IMR-90 (cell line): ENCODE measurements around the gene CENPN. TPM values are rescaled to one million over a fixed set of nuclear protein-coding genes. Genes with fewer than 3 reads are reported as not detected.

Experiments used
- ATAC-seq: fragments of 200-7000 bp; cut with Tn5 transposase; 2 replicates; pipeline ENCODE4 v1.9.1; 2020; ENCODE audit warnings: low read depth, mild to moderate bottlenecking, moderate library complexity
- BruUV-seq: library from RNA; stranded (reverse); fragments of 400-500 nt; replicated peaks from 2 replicates; lab custom pipeline; 2021; lab: Mats Ljungman, UMichigan
- CTCF ChIA-PET: fragments of 300-600 bp; formaldehyde crosslinking; extraction: SDS; loops from one replicate; lab custom pipeline; 2021; ENCODE audit warnings: antibody characterized with exemption; lab: Yijun Ruan, JAX
- POLR2A ChIA-PET: fragments of 300-600 bp; sonication (Branson Sonifier 250); formaldehyde crosslinking; loops from one replicate; lab custom pipeline; 2022; ENCODE audit warnings: antibody characterized with exemption; ENCODE audit not compliant: unreplicated experiment; lab: Charles Lee
- DNase-seq: peaks from one replicate; pipeline ENCODE4 v3.0.0; 2013
- H2AFZ ChIP-seq: replicated peaks from 2 replicates; pipeline ENCODE3; 2013; ENCODE audit warnings: low read length, mild to moderate bottlenecking; ENCODE audit not compliant: poor library complexity
- H2AK5ac ChIP-seq: 2 replicates; pipeline ENCODE4 v1.6.1; 2013; ENCODE audit warnings: low read depth, low read length, inconsistent platforms
- H2AK9ac ChIP-seq: replicated peaks from 2 replicates; pipeline ENCODE3; 2013; ENCODE audit warnings: mild to moderate bottlenecking, low read depth, low read length, moderate library complexity; ENCODE audit not compliant: poor library complexity
- H2BK120ac ChIP-seq: 2 replicates; pipeline ENCODE4 v1.6.1; 2013; ENCODE audit warnings: low read depth, low read length, inconsistent platforms
- H2BK15ac ChIP-seq: 3 replicates; pipeline ENCODE4 v1.6.1; 2013; ENCODE audit warnings: low read depth, low read length, inconsistent platforms
- H2BK20ac ChIP-seq: 2 replicates; pipeline ENCODE4 v1.6.1; 2013; ENCODE audit warnings: low read depth, mild to moderate bottlenecking, inconsistent platforms, low read length, moderate library complexity
- H2BK5ac ChIP-seq: 2 replicates; pipeline ENCODE4 v1.6.1; 2013; ENCODE audit warnings: mild to moderate bottlenecking, low read depth, low read length, inconsistent platforms; ENCODE audit not compliant: poor library complexity, severe bottlenecking
- H3K14ac ChIP-seq: replicated peaks from 2 replicates; pipeline ENCODE4 v1.6.1; 2013; ENCODE audit warnings: low read depth, low read length, inconsistent platforms
- H3K18ac ChIP-seq: 2 replicates; pipeline ENCODE4 v1.6.1; 2013; ENCODE audit warnings: low read depth, low read length, control low read depth
- H3K23ac ChIP-seq: 2 replicates; pipeline ENCODE4 v1.6.1; 2013; ENCODE audit warnings: low read depth, low read length, inconsistent platforms
- H3K27ac ChIP-seq: 2 replicates; pipeline ENCODE4 v1.5.1; 2013; ENCODE audit warnings: mild to moderate bottlenecking, control low read depth, low read length; ENCODE audit not compliant: insufficient read depth
- H3K27me3 ChIP-seq: 2 replicates; pipeline ENCODE4 v1.6.1; 2013; ENCODE audit warnings: low read length; ENCODE audit not compliant: control insufficient read depth, insufficient read depth
- H3K36me3 ChIP-seq: 2 replicates; pipeline ENCODE4 v1.6.1; 2013; ENCODE audit warnings: low read length, mixed read lengths; ENCODE audit not compliant: control insufficient read depth, insufficient read depth
- H3K4ac ChIP-seq: 2 replicates; pipeline ENCODE4 v1.6.1; 2013; ENCODE audit warnings: low read depth, low read length, inconsistent platforms
- H3K4me1 ChIP-seq: 2 replicates; pipeline ENCODE4 v1.6.1; 2013; ENCODE audit warnings: low read length, mixed read lengths; ENCODE audit not compliant: control insufficient read depth, insufficient read depth
- H3K4me2 ChIP-seq: 2 replicates; pipeline ENCODE4 v1.6.1; 2013; ENCODE audit warnings: low read depth, mild to moderate bottlenecking, control low read depth, low read length, moderate library complexity
- H3K4me3 ChIP-seq: 2 replicates; pipeline ENCODE4 v1.5.1; 2013; ENCODE audit warnings: low read depth, mild to moderate bottlenecking, control low read depth, low read length, moderate library complexity; ENCODE audit not compliant: insufficient read depth
- H3K56ac ChIP-seq: 2 replicates; pipeline ENCODE4 v1.6.1; 2013; ENCODE audit warnings: low read length, inconsistent platforms; ENCODE audit not compliant: insufficient read depth; ENCODE audit errors: extremely low read depth
- H3K79me1 ChIP-seq, 2 experiments: 2 replicates each; pipeline ENCODE4 v1.6.1; 2013; ENCODE audit warnings: low read length in 2 of 2, inconsistent platforms in 1 of 2, low read depth in 1 of 2
- H3K9ac ChIP-seq: 2 replicates; pipeline ENCODE4 v1.6.1; 2013; ENCODE audit warnings: low read depth, low read length, control low read depth
- H3K9me1 ChIP-seq: 2 replicates; pipeline ENCODE4 v1.6.1; 2013; ENCODE audit warnings: low read length, inconsistent platforms; ENCODE audit not compliant: insufficient read depth
- H3K9me3 ChIP-seq: 2 replicates; pipeline ENCODE4 v1.6.1; 2013; ENCODE audit warnings: low read length; ENCODE audit not compliant: control insufficient read depth, insufficient read depth
- H4K20me1 ChIP-seq: 2 replicates; pipeline ENCODE4 v1.6.1; 2013; ENCODE audit warnings: low read length, inconsistent platforms; ENCODE audit not compliant: insufficient read depth
- H4K5ac ChIP-seq: 2 replicates; pipeline ENCODE4 v1.6.1; 2013; ENCODE audit warnings: mild to moderate bottlenecking, low read depth, low read length, control low read depth
- H4K8ac ChIP-seq, 2 experiments: 2 replicates each; pipeline ENCODE4 v1.6.1; 2013; ENCODE audit warnings: low read depth in 2 of 2, low read length in 2 of 2, control low read depth in 1 of 2, inconsistent platforms in 1 of 2
- H4K91ac ChIP-seq: 2 replicates; pipeline ENCODE4 v1.6.1; 2013; ENCODE audit warnings: low read depth, low read length, inconsistent platforms; ENCODE audit not compliant: insufficient read depth
- BHLHE40 ChIP-seq: fragments of 150-350 bp; IDR thresholded peaks from 2 replicates; pipeline ENCODE4 v1.6.1; 2016; ENCODE audit warnings: mild to moderate bottlenecking, low read depth, low read length
- CEBPB ChIP-seq: IDR thresholded peaks from 2 replicates; pipeline ENCODE4 v1.6.1; 2012; ENCODE audit warnings: low read depth, low read length, improper control_type of control experiment
- CHD1 ChIP-seq: IDR thresholded peaks from 2 replicates; pipeline ENCODE4 v1.6.1; 2012; ENCODE audit warnings: low read depth, low read length, improper control_type of control experiment
- MAFK ChIP-seq: IDR thresholded peaks from 2 replicates; pipeline ENCODE4 v1.6.1; 2012; ENCODE audit warnings: low read depth, low read length, improper control_type of control experiment
- MXI1 ChIP-seq: IDR thresholded peaks from 2 replicates; pipeline ENCODE4 v1.6.1; 2012; ENCODE audit warnings: low read depth, mild to moderate bottlenecking, low read length, moderate library complexity, borderline replicate concordance
- NFE2L2 ChIP-seq: fragments of 150-350 bp; IDR thresholded peaks from 2 replicates; pipeline ENCODE4 v1.6.1; 2016; ENCODE audit warnings: low read depth, mild to moderate bottlenecking, low read length
- POLR2A ChIP-seq: IDR thresholded peaks from 2 replicates; pipeline ENCODE4 v1.6.1; 2012; ENCODE audit warnings: mild to moderate bottlenecking, low read depth, low read length
- RCOR1 ChIP-seq: IDR thresholded peaks from 2 replicates; pipeline ENCODE4 v1.6.1; 2012; ENCODE audit warnings: mild to moderate bottlenecking, low read length, improper control_type of control experiment; ENCODE audit not compliant: insufficient replicate concordance
- WGBS, 2 experiments: methylation state at CpG; one replicate each; pipeline versions ENCODE4 v1.1.5 to v1.1.7; 2013; ENCODE audit warnings: missing lambda C conversion rate in 2 of 2; ENCODE audit not compliant: insufficient read length in 1 of 2; ENCODE audit errors: extremely low coverage in 2 of 2; 5-methylcytosine and 5-hydroxymethylcytosine counted together
- dilution Hi-C: fragments of 300-500 bp; cut with HindIII; formaldehyde crosslinking; loops from one replicate; pipeline ENCODE4 v1.14.3; 2018; ENCODE audit warnings: low sequenced_read_pairs; ENCODE audit not compliant: unreplicated experiment
- in situ Hi-C: fragments of 300-500 bp; cut with MboI; formaldehyde crosslinking; loops from 3 replicates; pipeline ENCODE4 v1.14.3; 2019; ENCODE audit warnings: low sequenced_read_pairs, inconsistent platforms, mixed read lengths
- intact Hi-C: fragments of 100-400 bp; cut with micrococcal nuclease; formaldehyde crosslinking; loops from 2 replicates; pipeline ENCODE4 v1.10.0; 2022
- polyA plus RNA-seq, 3 experiments: library from polyadenylated mRNA; depleted of rRNA; stranded (reverse); fragments of >200 nt; gene quantifications; 2 replicates each; pipeline ENCODE4 v1.2.3, GENCODE V29; 2012; ENCODE audit warnings: low replicate concordance in 1 of 3
- total RNA-seq: library from RNA; depleted of rRNA; stranded (reverse); fragments of >200 nt; gene quantifications from 2 replicates; pipeline ENCODE4 v1.2.3, GENCODE V29; 2012
- TF ChIP-seq, protein P1 (sequence below): conservative IDR thresholded peaks from 2 replicates; pipeline ENCODE4 v1.5.1; 2012; ENCODE audit warnings: mild to moderate bottlenecking, low read depth, low read length, improper control_type of control experiment
- TF ChIP-seq, protein P2 (sequence below): fragments of 150-350 bp; IDR thresholded peaks from 2 replicates; pipeline ENCODE4 v1.6.1; 2016; ENCODE audit warnings: low read depth, mild to moderate bottlenecking, low read length, moderate library complexity, borderline replicate concordance
- TF ChIP-seq, protein P3 (sequence below): fragments of 150-350 bp; IDR thresholded peaks from 2 replicates; pipeline ENCODE4 v1.6.1; 2017; ENCODE audit warnings: mild to moderate bottlenecking, antibody characterized with exemption, low read length, low read depth

The CENPN gene
- total and polyA plus RNA-seq, 2 of the 4 experiments (the other 2 are of a cell fraction), result 20.5 to 22.8 TPM

DNA sequence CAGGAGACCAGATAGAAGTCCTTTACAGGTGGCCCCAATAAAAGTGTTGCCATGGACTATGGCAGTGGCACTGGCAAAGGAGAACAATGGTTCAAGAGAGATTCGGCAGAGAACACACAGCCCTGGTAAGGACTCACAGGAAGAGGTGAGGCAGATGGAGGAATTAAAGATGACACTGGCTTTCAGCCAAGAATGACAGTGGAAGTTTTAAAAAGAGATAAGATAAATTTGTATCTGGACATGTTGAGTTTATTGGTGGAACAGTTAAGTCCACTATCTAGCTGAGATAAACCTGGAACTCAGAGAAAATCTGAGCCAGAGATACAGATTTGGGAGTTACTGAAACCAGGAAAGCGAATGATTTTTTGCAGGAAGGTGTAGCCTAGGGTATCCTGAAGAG is 20.5 kb upstream of the CENPN start (continued):
- TF ChIP-seq, protein P1, sequence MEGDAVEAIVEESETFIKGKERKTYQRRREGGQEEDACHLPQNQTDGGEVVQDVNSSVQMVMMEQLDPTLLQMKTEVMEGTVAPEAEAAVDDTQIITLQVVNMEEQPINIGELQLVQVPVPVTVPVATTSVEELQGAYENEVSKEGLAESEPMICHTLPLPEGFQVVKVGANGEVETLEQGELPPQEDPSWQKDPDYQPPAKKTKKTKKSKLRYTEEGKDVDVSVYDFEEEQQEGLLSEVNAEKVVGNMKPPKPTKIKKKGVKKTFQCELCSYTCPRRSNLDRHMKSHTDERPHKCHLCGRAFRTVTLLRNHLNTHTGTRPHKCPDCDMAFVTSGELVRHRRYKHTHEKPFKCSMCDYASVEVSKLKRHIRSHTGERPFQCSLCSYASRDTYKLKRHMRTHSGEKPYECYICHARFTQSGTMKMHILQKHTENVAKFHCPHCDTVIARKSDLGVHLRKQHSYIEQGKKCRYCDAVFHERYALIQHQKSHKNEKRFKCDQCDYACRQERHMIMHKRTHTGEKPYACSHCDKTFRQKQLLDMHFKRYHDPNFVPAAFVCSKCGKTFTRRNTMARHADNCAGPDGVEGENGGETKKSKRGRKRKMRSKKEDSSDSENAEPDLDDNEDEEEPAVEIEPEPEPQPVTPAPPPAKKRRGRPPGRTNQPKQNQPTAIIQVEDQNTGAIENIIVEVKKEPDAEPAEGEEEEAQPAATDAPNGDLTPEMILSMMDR, result no peak
- TF ChIP-seq RCOR1 (no peak), CHD1 (no peak), POLR2A (no peak), NFE2L2 (no peak)

DNA sequence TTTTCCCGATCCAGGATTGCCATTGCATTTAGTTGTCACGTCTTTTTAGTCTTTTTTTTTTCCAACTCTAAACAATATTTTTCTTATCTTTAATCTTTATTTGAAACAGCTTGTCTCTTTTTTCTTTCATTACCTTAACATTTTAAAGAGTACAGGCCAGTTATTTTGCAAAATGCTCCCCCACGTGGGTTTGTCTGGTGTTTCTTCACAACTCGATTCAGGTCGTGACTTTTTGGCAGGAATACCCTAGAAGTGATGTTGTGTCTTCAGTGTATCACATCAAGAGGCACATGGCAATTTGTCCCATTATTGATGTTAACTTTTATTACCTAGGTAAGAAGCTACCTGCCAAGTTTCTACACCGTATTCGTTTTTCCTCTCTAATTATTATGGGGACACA is 18.3 kb upstream of the CENPN start:
- in situ Hi-C loops (no loop called here), intact Hi-C loops (no loop called here), dilution Hi-C loops (no loop called here)
- Histone ChIP-seq H3K9me3 (no peaks in the 10 kb centered on the region), H3K27me3 (no peaks in the 10 kb centered on the region), H2AK9ac (no peak overlapping the region), H3K14ac (no peak overlapping the region), H3K4ac (no peak overlapping the region), H2AK5ac (no peak overlapping the region), H4K20me1 (no peaks in the 10 kb centered on the region), H2AFZ (no peak overlapping the region), H2BK120ac (no peak overlapping the region), H3K9ac (no peak overlapping the region), H4K8ac (no peak overlapping the region), H3K9me1 (peaks cover 2% of the 10 kb centered on the region; the same call in 1 of the 2 replicates), H2BK15ac (no peak overlapping the region), H2BK20ac (no peak overlapping the region), H3K4me3 (no peak overlapping the region), H3K56ac (no peak overlapping the region), H3K4me2 (no peak overlapping the region), H3K27ac (no peak overlapping the region), H3K18ac (no peak overlapping the region), H2BK5ac (no peak overlapping the region), H3K23ac (no peak overlapping the region), H3K36me3 (no peaks in the 10 kb centered on the region; the same call in 1 of the 2 replicates), H4K5ac (no peak overlapping the region), H3K79me1 (peaks cover 44 to 65% of the 10 kb centered on the region in 2 experiments), H4K91ac (no peak overlapping the region), H3K4me1 (peaks cover 11% of the 10 kb centered on the region)
- WGBS, 2 experiments, result no CpG with 5 or more reads among the region's 7 CpGs
- BruUV-seq, result no TSS peak
- ChIA-PET POLR2A (no interaction called here), CTCF (interaction anchor here (1.1 kb wide), 1 partner anchor 48 kb away, joined by 3 read pairs; no protein-coding TSS in a partner anchor)
- no peak for DNase-seq
- no peak for ATAC-seq
- TF ChIP-seq RCOR1 (no peak), MXI1 (no peak), POLR2A (no peak), CEBPB (no peak), MAFK (no peak), BHLHE40 (no peak)
- TF ChIP-seq, protein P2, sequence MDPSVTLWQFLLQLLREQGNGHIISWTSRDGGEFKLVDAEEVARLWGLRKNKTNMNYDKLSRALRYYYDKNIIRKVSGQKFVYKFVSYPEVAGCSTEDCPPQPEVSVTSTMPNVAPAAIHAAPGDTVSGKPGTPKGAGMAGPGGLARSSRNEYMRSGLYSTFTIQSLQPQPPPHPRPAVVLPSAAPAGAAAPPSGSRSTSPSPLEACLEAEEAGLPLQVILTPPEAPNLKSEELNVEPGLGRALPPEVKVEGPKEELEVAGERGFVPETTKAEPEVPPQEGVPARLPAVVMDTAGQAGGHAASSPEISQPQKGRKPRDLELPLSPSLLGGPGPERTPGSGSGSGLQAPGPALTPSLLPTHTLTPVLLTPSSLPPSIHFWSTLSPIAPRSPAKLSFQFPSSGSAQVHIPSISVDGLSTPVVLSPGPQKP, result no peak
- TF ChIP-seq, protein P3, sequence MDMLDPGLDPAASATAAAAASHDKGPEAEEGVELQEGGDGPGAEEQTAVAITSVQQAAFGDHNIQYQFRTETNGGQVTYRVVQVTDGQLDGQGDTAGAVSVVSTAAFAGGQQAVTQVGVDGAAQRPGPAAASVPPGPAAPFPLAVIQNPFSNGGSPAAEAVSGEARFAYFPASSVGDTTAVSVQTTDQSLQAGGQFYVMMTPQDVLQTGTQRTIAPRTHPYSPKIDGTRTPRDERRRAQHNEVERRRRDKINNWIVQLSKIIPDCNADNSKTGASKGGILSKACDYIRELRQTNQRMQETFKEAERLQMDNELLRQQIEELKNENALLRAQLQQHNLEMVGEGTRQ, result no peak
- TF ChIP-seq, protein P1, result no peak
